NCI-H1417 treated with DMSO at 0.1 percent for 48 hours (cell line): Measurements from ENCODE around the gene NYAP2.
A peak's percentile ranks its signal among the peaks of the same experiment; 100 is the strongest.

Experiments used
- DNase-seq: peaks from one replicate; lab custom pipeline; 2025; lab: John Stamatoyannopoulos, UW

NYAP2 gene

GRCh38 chr2:225399504-225399903 is at the start of gene NYAP2:
Gene NYAP2, plus strand, starts transcription at chr2:225399710. Its CDS starts 9,171 bp downstream, at chr2:225408881.
- peak; percentile 81 for DNase-seq

- DNase-seq: no peak
These were observed 45.9 kb upstream of the NYAP2 start for GRCh38 chr2:225353579-225354085.

GRCh38 chr2:225354281-225354774 is 45.2 kb upstream of the NYAP2 start:
- no peak for DNase-seq

- peak; percentile 51 for DNase-seq
These were observed 43.7 kb upstream of the NYAP2 start for GRCh38 chr2:225355788-225356187.

GRCh38 chr2:225366731-225367130 is 32.8 kb upstream of the NYAP2 start:
- DNase-seq: no peak

GRCh38 chr2:225367482-225367881 is 32.0 kb upstream of the NYAP2 start:
- DNase-seq: no peak

GRCh38 chr2:225378984-225379383 is 20.5 kb upstream of the NYAP2 start:
- DNase-seq: no peak

GRCh38 chr2:225379856-225380255 is 19.7 kb upstream of the NYAP2 start:
- peak; percentile 21 for DNase-seq

GRCh38 chr2:225381609-225382008 is 17.9 kb upstream of the NYAP2 start:
- DNase-seq: no peak

- DNase-seq: peak; percentile 23
These were observed 1.1 kb upstream of the NYAP2 start for GRCh38 chr2:225398372-225398771.

GRCh38 chr2:225400060-225400511 is 576 bp downstream of the NYAP2 start:
- DNase-seq: peak; percentile 11

- DNase-seq: no peak
These were observed 1.3 kb downstream of the NYAP2 start for GRCh38 chr2:225400546-225401400.

GRCh38 chr2:225402210-225402776 is 2.8 kb downstream of the NYAP2 start:
- no peak for DNase-seq

- no peak for DNase-seq
These were observed 11.9 kb downstream of the NYAP2 start for GRCh38 chr2:225411452-225411851.

GRCh38 chr2:225413786-225414185 is 14.3 kb downstream of the NYAP2 start:
- DNase-seq: no peak

GRCh38 chr2:225414902-225415301 is 15.4 kb downstream of the NYAP2 start:
- no peak for DNase-seq

GRCh38 chr2:225415341-225415740 is 15.8 kb downstream of the NYAP2 start:
- no peak for DNase-seq

GRCh38 chr2:225415792-225416191 is 16.3 kb downstream of the NYAP2 start:
- no peak for DNase-seq

GRCh38 chr2:225416616-225417367 is 17.3 kb downstream of the NYAP2 start:
- DNase-seq: no peak

GRCh38 chr2:225419033-225419432 is 19.5 kb downstream of the NYAP2 start:
- no peak for DNase-seq

GRCh38 chr2:225422145-225422544 is 22.6 kb downstream of the NYAP2 start:
- DNase-seq: no peak

GRCh38 chr2:225425284-225425683 is 25.8 kb downstream of the NYAP2 start:
- no peak for DNase-seq
